ENCODE data around the gene KIF1B.

Gene KIF1B

GRCh38 chr1:10328180-10328963, 118.0 kb downstream of the KIF1B start:
- TF ChIP-seq EZH2phosphoT487 (conservative IDR thresholded peaks at IDR 0.05; ENCODE audit: low read length) = no peak
- TF ChIP-seq CTCF (IDR thresholded peaks at IDR 0.05; ENCODE audit: insufficient read depth, low read length, poor library complexity, severe bottlenecking) = no peak
- no peak overlapping the region for H3K4me3 ChIP-seq (ENCODE audit: insufficient read depth, low read length, poor library complexity, severe bottlenecking)
- H3K36me3 ChIP-seq (ENCODE audit: low read length) = no peaks in the 10 kb centered on the region
- no peak overlapping the region for H3K27ac ChIP-seq (ENCODE audit: low read depth, low read length)
- no peaks in the 10 kb centered on the region for H3K9me3 ChIP-seq (ENCODE audit: insufficient read depth, low read length)
- no peak overlapping the region for H2AFZ ChIP-seq (ENCODE audit: low read depth, low read length, severe bottlenecking)
- no peak overlapping the region for H3K4me2 ChIP-seq (ENCODE audit: low read depth, low read length, poor library complexity, severe bottlenecking)
- no peaks in the 10 kb centered on the region for H4K20me1 ChIP-seq (ENCODE audit: low read depth, low read length)
- H3K79me2 ChIP-seq (ENCODE audit: insufficient read depth, low read length) = no peaks in the 10 kb centered on the region
- no peak overlapping the region for H3K9ac ChIP-seq (ENCODE audit: low read length)
- no peaks in the 10 kb centered on the region for H3K9me2 ChIP-seq (replicated peaks; ENCODE audit: insufficient read depth, low read length)
- H3F3A ChIP-seq (ENCODE audit: insufficient read depth) = no peaks in the 10 kb centered on the region
- no peaks in the 10 kb centered on the region for H3K27me3 ChIP-seq (ENCODE audit: low read length)

DNA sequence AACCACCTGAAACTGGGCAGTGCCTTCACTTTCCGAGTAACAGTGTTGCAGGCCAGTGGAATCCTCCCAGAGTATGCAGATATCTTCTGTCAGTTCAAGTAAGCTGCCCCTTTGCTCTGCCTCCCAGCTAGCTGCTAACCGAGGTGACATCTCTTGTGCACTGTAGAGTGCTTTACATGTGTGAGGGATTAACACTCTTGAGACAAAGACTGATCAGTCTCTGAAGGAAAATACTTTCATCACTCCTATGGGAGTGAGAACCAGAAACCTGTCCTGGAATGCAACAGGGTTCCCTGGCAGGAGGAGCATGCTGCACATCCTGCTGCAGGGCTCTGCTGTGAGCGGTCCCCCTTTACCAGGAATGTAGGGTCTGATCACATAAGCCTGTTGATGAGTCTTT, 127.1 kb downstream of the KIF1B start:
- no peak overlapping the region for H3K4me3 ChIP-seq (ENCODE audit: insufficient read depth, low read length, poor library complexity, severe bottlenecking)
- no peaks in the 10 kb centered on the region for H3K36me3 ChIP-seq (ENCODE audit: low read length)
- H3F3A ChIP-seq (ENCODE audit: insufficient read depth) = no peaks in the 10 kb centered on the region
- TF ChIP-seq EZH2phosphoT487 (conservative IDR thresholded peaks at IDR 0.05; ENCODE audit: low read length) (no peak), CTCF (IDR thresholded peaks at IDR 0.05; ENCODE audit: insufficient read depth, low read length, poor library complexity, severe bottlenecking) (no peak)
- no peaks in the 10 kb centered on the region for H3K9me3 ChIP-seq (ENCODE audit: insufficient read depth, low read length)
- H3K27me3 ChIP-seq (ENCODE audit: low read length) = no peaks in the 10 kb centered on the region
- no peak overlapping the region for H3K9ac ChIP-seq (ENCODE audit: low read length)
- H3K79me2 ChIP-seq (ENCODE audit: insufficient read depth, low read length) = no peaks in the 10 kb centered on the region
- H4K20me1 ChIP-seq (ENCODE audit: low read depth, low read length) = no peaks in the 10 kb centered on the region
- H3K4me2 ChIP-seq (ENCODE audit: low read depth, low read length, poor library complexity, severe bottlenecking) = no peak overlapping the region
- H3K9me2 ChIP-seq (replicated peaks; ENCODE audit: insufficient read depth, low read length) = no peaks in the 10 kb centered on the region
- no peak overlapping the region for H3K27ac ChIP-seq (ENCODE audit: low read depth, low read length)
- no peak overlapping the region for H2AFZ ChIP-seq (ENCODE audit: low read depth, low read length, severe bottlenecking)

- no peaks in the 10 kb centered on the region for H3K79me2 ChIP-seq (ENCODE audit: insufficient read depth, low read length)
- no peak overlapping the region for H3K4me2 ChIP-seq (ENCODE audit: low read depth, low read length, poor library complexity, severe bottlenecking)
- H2AFZ ChIP-seq (ENCODE audit: low read depth, low read length, severe bottlenecking) = no peak overlapping the region
- H4K20me1 ChIP-seq (ENCODE audit: low read depth, low read length) = no peaks in the 10 kb centered on the region
- no peaks in the 10 kb centered on the region for H3F3A ChIP-seq (ENCODE audit: insufficient read depth)
- H3K27me3 ChIP-seq (ENCODE audit: low read length) = no peaks in the 10 kb centered on the region
- TF ChIP-seq EZH2phosphoT487 (conservative IDR thresholded peaks at IDR 0.05; ENCODE audit: low read length) (no peak), CTCF (IDR thresholded peaks at IDR 0.05; ENCODE audit: insufficient read depth, low read length, poor library complexity, severe bottlenecking) (peak; percentile 85)
- no peak overlapping the region for H3K9ac ChIP-seq (ENCODE audit: low read length)
- no peak overlapping the region for H3K27ac ChIP-seq (ENCODE audit: low read depth, low read length)
- H3K9me3 ChIP-seq (ENCODE audit: insufficient read depth, low read length) = no peaks in the 10 kb centered on the region
- no peaks in the 10 kb centered on the region for H3K36me3 ChIP-seq (ENCODE audit: low read length)
- H3K4me3 ChIP-seq (ENCODE audit: insufficient read depth, low read length, poor library complexity, severe bottlenecking) = no peak overlapping the region
- no peaks in the 10 kb centered on the region for H3K9me2 ChIP-seq (replicated peaks; ENCODE audit: insufficient read depth, low read length)
These were observed 127.7 kb downstream of the KIF1B start for GRCh38 chr1:10338047-10338446.
